NOMO-1 (cell line): ENCODE measurements around the gene POT1.

ENCODE experiments used
- DNase-seq, 2 experiments: peaks; one replicate each; lab custom pipeline; 2025; ENCODE audit not compliant: unreplicated experiment in 2 of 2; lab: John Stamatoyannopoulos, UW

Gene POT1

DNA sequence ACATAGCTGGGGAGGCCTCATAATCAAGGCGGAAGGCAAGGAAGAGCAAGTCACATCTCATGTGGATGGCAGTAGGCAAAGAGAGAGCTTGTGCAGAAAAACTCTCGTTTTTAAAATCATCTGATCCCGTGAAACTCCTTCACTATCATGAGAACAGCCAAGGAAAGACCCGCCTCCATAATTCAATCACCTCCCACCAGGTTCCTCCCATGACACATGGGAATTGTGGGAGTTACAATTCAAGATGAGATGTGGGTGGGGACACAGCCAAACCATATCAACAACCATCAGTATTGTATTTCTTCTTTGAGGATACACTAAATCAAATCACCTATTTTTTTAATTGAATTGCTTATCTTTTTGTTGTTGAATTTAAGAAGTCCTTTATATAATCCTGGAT is 16.7 kb downstream of the POT1 start:
- DNase-seq: no peak

DNA sequence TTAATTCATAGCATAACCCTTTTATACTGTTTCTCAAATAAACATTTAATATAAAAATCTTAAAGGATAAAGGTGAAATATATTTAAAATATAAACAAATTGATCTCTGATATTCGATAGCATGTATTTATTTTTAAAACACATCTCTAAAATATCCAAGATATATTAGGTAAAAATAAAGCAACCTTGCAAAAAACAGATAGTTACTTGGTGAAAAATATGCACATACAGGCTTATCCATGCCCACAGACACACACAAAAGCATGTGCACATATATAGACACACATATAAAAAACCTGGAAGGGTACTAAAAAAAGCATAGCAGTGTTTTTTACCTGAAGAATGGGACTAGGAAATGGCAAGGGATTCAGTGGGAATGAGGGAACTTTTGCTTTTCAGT is 19.8 kb downstream of the POT1 start:
- DNase-seq: no peak

DNA sequence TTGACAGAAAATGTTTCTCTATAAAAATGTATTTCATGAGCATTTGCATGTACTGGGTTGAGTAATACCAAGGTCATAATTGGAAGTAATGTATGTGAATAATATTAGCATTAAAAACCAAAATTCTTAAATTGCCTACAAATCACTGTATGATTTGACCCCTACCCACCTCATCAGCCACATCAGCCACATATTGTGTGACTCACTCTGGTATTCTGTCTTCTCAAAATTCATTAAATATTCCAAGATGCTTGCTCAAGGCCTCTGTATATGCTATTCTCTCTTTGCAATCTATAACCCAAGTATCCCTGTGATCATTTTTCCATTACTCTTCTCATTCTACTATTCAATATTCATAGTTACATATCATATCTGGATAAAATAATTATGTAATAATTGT is 21.4 kb downstream of the POT1 start:
- DNase-seq: no peak

DNA sequence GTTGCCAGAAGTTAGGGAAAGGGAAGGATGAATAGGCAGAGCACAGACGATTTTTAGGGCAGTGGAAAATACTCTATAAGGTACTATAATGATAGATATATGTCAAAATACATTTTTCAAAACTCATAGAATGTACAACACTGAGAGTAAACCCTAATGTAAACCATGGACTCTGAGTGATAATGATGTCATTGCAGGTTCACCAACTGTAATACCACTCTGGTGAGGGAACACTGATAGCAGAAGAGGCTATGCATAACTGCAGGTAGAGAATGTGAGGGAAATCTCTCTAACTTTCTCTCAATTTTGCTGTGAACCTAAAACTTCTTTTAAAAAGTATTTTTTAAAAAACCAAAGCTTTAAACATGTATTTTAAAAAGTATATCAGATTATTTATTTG is 22.1 kb downstream of the POT1 start:
- DNase-seq: no peak

DNA sequence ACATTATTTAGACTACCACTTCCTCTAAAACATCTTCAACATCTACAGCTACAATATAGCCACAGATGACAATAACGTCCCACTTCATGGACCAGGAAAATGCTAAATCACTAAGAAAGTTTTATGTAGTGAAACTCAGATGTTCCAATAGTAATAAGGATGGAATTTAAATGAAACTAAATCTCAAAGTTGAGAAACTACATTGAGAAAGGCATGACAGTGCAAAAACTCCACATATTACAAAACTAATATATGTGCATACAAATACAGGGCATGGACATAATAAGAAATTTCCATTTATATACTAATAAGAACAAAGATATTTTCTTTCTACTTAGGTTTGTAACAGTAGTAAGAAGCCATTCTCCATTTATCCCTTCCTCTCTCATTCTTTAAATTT is 31.1 kb downstream of the POT1 start:
- DNase-seq: no peak

DNA sequence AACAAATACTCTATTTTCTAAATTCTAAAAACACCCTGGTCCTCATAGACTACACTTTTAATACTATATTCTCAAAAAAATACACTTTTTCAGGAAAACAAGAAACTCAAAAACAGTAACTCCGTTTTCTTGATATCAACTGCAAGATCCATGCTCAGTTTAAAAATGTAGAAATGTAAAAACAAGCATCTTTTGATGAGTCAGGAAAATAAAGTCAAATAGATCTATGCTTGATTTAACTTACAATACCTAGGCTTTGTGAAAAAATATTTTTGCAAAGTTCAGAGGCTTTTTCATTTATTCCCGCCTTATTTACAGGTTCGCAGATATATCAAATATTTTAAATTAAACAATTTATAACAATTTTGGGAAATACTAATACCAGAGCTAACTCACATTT is 33.6 kb downstream of the POT1 start:
- DNase-seq: no peak

DNA sequence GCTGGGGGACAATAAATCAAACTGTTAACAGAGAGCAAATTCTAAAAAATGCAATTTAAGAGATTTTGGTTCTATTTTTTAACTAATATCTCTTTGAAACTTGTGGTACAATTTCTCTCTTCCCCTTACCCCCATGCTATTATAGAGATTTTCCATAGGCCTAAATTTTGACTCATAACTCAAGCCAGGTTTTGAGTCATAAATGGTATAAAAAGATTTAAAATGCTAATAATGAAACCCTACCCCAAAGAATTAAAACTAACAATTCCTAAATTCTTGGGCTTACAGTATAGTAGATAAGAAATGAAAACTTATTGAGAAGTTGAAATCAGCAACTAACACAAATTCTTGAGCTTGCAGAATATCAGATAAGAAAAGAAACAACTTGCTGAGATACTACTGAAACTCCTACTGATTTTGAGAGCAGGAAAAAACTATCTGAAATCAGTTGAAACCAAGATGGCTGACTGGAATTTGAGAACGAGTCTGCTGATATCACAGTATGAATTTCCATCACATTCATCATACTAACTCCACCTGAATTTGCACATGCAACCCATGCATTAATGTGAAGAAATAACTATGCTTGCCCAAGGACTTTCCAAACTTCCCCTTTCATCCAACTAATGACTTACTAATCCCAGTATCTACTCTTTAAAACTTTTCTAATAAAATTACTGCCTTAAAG is 36.3 kb downstream of the POT1 start:
- no peak for DNase-seq

DNA sequence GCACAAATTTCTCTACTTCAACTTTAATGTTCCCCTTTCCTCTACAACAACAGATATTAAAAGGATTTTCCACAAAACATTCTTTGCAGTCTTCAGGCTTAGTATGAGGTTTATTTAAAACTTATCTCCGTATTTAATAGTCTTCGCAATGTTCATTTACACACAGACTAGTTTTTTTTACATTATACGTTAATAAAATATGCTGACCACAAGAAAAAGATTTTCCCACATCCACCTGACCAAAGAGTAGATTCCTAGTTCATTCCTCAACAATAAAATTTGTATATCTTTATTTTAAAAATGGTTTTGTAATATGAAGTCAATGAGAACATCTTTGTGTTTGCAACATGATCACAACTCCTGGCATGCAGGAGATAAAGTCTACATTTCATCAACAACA is 42.4 kb downstream of the POT1 start:
- DNase-seq: no peak

DNA sequence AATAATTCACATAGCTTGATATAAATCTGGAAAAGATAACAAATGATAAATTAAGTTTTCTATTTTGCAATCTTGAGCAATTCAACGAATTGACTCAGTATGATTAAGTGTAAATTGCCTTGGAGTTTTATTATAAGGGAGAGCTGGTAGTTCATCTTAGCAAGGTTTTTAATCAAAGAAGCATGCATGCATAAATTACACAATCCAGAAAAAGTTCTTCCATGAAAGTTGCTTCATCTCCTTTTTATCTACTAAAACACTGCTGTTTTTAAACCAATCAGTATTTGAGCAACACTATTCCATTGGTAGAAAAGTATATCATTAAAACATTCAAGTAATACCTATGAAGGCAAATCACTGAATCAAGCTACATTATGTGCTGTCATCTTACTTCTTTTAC is 47.6 kb downstream of the POT1 start:
- no peak for DNase-seq

DNA sequence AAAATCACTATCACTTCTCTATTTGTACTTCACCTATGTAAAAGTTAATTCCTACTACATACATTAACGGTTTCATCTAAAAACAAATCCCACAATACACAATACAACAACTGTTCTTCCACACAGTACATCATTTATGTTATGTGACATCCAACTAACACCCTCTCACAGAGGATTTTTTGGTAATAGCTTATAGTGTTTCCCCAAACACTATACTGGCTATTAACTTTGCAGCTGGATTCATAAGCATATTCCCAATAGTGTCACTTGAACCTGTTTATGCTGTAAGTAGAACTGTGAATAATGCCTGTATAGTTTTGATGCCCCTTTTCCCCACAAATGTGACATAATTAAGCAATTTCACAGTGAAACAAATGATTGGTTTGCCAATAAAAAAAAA is 49.9 kb downstream of the POT1 start:
- DNase-seq: no peak

DNA sequence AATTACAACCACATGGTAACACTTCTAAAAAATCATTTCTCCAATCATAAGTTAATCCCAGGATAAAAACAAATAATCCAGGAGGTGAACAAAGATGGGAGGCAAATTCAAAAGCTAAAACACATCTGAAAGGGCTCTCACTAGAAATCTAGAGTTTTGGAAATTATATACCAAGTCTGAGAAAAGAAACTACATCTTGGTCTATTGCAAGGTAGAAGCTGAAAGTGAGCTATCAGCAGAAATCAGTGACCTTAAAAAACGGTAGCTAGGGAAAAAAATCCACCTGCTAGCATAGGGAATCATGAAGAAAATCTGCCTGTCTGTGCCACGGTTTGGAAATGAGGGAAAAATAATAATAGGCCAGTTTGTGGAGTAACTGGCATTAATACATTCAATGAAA is 50.5 kb downstream of the POT1 start:
- no peak for DNase-seq

DNA sequence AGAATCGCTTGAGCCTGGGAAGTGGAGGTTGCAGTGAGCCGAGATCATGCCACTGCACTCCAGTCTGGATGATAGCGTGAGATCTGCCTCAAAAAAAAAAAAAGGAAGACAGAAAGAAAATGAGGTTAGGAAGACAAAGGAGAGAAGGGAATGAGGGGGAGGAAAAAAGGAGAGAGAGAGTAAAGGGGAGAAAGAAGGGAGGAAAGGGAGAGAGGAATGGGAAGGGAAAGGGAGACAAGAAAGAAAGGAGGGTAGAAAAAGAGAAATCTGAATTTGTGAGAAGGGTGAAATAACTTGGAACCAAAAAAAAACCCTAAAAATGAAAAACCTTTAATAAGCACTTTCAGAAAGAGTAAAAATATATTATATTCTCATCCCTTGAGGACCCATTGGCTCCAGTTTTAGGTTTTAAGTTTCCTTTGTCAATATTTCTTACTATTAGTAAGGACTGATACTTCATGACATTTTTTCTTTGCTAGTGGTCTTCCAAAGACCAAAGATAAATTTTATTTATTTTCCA is 54.9 kb downstream of the POT1 start:
- DNase-seq: no peak

DNA sequence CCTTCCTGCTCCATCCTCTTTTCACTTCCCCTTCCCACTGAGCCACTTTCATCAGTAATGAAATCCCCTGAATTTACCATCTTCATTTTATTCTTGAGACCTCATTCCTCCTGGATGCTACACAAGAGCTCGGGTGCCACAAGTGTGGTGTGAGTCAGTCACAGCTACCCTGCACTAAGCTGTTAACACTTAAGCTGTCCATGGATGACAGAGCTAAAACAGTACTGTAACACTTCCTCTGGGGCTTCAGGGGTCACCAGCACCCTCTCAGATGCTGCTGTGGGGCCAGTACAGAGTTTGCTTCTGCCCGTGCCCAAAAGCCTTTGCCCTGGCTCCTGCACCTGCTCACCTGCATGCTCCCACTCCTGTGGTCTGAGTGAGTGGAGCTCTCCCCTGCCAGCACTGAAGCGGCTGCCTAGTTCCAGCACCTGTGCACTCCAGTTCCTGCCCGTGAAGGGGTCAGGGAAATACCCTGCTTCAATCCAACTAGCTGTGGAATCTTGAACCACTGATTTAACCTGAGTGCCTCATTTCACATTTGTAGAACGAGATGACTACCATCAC is 71.9 kb downstream of the POT1 start:
- DNase-seq: no peak

DNA sequence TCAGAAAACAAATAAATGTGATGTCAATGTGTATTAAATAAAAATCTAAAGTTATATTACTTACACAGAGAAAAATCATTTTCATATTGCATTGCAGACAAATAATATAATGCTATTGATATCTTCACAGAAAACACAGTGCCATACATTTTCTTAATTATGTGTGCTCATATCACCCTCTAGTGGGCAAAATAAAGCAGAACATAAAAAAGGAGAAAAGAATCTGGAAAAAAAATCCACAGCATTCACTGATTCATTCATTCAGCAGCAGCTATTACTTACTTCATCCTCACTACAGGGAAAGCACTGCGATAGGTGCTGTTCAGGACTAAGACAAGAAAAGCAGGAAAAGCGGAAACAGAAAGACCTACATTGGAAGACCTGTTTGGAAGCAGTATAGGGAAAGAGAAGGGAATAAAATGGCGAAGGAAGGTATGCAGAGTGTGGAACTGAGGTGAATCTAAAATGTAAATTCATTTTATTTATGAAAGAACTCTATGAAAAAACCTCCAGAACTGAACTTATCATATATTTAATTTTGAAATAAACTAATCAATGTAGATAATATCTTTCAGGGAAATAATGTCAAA is 73.2 kb downstream of the POT1 start:
- DNase-seq: no peak

DNA sequence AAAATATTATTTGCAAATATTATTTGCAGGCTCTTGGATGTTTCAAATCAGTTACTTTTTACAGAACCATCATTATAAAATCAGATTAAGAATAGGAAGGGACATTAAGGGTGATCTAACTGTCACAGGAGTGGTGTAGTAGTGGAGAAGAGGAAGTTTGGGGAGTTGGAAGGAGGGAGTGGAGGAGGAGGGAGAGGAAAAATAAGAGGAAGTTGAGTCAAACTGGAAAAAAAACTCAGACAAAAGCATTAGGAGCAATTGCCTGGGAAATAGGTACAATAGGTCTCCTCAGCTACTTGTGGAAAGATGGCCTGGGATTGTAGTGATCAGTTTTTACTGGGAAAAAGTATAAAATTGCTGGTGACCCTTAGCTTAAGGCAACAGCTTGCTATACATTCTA is 86.3 kb downstream of the POT1 start:
- DNase-seq: no peak

DNA sequence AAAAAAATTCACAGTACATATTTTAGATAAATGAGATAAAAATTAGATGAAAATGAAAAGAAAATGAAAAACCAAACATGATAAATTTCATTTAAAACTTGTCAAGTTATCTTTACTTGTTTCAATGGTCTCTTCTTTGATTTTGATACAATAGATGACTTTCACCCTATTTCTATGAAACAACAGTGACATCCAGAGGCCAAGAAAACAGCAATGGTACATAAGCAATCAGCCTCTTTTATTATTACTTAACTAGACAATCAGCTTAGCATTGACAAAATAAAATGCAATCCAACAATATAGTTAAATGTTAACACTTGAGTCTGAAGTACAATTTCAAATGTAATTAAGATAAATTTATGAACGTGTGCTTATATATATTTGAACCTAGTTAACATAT is 89.2 kb downstream of the POT1 start:
- no peak for DNase-seq

DNA sequence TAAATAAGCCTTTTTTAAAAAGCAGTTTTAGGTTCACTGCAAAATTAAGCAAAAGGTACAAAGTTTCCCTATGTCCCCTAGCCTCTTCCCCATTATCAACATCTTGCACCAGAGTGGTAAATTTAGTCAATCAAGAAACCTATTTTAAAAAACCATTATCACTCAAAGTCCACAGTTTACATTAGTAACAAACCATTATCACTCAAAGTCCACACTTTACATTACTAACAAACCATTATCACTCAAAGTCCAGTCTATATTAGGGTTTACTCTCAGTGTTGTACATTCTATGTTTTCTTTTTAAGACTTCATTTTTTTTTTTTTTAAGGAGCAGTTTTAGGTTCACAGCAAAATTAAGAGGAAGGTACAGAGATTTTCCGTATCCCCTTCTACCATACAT is 89.9 kb downstream of the POT1 start:
- DNase-seq: no peak

DNA sequence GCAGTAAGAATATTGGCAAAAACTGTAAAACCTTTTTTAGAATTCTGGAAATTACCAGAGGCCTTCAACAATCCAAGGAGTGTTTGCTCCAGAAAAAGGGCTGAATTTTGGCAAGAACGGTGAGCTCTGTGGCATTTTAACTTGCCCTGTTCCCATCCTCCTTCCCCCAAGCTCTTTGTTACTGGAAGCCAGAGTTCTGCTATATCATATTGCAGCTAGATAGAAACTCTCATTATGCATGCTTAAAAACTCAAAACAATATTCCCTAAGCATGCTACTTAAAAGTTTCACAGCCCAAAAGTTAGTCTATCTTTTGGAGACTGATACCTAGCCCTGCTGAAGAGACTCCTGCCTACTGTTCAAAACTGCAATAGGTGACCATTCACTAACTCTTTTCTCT is 93.5 kb downstream of the POT1 start:
- DNase-seq: no peak

DNA sequence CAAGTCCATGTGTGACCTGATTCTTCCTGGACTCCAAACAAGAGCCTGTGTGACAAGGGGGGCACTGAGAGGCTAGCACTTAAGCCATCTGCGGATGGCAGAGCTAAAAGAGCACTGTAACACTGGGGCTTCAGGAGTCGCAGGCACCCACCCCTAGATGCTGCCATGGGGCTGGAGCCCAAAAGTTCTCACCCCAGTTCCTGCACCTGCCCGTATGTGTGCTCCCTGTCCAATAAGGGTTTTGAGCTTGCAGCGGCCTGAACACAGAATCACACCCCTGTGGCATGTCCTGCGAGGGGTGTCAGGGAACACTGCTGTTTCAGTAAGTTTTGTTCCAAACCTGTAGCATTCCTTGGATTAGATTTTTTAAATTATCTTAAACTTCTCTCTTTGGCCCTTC is 110.8 kb downstream of the POT1 start:
- DNase-seq: no peak

DNA sequence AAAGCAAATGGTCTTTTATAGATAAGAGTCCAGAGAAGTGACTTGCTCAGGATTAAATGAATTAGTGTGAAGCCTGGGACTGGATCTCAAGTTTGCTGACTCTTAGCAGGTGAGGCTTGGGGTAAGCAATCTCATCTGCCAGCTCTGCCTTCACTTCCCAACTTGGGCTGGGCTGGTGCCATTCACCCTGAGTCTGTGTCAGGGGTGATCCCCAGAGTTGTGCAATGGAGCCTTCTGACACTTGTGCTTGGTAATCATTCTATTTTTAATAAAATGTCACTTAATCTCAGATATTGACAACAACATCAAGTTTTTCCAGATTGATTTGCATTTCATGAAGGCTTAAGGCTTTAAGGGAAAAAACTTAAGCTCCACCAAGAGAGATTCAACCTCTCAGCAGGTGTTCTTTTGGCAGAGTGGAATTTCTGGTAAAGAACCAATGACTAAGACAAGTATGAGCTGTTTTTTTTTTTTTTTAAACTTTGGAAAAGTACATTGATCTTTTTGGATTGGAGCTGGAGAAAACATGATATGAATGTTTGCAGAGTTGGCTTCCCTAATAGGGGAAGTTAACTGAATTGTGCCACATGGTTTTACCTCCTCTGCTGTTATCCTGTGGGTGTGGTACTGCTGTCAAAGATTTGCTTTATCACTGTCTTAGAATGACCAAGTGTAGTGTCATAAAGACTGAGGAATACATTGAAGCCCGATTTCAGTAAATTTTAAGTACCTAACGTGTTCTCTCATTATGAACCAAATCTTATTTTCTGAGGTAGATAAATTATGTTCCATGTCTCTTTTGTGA is 115.4 kb downstream of the POT1 start:
- peak; percentile 2 to 25 for DNase-seq

DNA sequence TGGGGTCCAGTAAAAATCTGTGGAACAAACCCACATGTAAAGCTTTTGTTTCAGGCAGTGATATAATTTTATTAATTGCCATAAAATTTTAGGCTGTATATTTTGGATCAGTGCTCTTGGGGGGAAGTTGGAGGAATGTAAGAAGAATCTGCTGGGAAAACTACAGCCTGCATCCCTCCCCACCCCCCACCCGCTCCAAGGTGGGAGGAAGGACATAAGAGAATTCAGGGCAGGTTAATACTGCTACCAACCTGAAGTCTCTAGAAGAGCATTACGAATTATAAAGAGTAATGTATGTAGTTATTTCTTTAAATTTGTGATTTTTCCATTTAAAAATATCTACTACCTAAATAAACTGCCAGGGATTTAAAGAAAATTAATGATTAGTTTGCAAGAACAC is 116.9 kb downstream of the POT1 start:
- DNase-seq: no peak

DNA sequence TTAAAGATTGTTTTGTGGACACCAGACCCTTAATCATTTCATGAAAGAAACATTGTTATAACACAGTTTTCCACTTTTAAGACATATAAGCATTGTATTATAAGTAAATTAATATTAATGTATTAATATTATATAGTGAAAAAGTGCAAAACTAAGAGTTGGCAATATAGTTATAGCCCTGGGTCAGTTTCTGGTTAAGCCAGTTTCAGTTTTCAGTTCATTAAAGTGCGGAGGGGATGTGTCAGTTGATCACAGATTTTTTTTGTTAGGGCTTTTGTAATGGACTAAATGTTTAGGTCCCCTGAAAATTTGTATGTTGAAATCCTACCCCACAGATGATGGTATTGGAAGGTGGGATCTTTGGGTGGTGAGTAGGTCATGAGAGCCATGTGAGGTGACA is 118.3 kb downstream of the POT1 start:
- no peak for DNase-seq
